ENCODE measurements around the gene RSRC1.
"Not testable (repeated sequence)": the region's sequence is repeated elsewhere in the genome, so short reads cannot be mapped to it uniquely, and the experiment has no call there.

RSRC1 gene

DNA sequence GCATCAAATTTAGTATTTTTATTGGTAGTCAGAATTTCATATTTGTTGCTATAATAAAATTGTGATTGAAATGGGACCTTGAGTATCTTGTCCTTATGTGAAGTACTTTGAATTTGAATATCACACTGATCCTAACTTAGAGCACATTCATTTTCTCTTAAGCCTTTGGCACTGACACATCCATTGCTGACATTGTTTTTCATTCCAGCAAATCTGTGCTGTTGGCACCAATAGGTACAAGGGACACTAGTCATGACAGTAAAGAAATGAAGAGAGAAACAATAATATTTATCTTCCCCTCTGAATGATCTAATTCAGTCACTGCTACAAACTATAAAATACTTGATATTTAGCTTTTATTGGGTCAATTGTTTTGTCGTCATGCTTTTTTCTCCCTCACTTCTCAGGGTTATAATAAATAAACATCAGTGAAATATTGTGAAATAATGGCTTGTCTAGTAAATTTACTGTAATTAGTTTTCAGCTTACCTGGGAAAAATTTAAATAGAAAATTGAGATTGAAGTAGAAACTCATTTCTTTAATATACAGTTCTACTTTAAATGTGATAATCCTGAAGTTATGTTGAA, 294.3 kb downstream of the RSRC1 start:
- DNase-seq (ENCODE audit: low spot score) = no peak

DNA sequence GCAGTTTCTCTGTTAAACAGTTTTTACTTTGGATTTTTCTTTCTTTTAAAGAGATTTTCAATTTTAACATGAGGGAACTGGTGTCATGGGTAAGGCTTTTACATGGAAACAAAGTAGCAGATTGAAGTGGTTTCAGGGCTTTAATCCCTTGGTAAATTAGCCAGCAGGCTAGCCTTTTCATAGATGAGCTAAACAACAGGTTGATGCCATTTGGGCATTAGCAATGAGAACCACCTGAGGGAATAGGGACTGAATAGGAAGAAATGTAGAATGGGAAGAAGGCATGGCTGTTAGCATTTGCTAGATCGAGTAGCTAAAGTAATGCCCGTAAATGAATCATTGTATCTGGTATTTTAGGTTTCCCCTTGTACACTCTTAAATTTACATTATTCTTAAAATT, 295.6 kb downstream of the RSRC1 start:
- no peak for DNase-seq (ENCODE audit: low spot score)

DNA sequence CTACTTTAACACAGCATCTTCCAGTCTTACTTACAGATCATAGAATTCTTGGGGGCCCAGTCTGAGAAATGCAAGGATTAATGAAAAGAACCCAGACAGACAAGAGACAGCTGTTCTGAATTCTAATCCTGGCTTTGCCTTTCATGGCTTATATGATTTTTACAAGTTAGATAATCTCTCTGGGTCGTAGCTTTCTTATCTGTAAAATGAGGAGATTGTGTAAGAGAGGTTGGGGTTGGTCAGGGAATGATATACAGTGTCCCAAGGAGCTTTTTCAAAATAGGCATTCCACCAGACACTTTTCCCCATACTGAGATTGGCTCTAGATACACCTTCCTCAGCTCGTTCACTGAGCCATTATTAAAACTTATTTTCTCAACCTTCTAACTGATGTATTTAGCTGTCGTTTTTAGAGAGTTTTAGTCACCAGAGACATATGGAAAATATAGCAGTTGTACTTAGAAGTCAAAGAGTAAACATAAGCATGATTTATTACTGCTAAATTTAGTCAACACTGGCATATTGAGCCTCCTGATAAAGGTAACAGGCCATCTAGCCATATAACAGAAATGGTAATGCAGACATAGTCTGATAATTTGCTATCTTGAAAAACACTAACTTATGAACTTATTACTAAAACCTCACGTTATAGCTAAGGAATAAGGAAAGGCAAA, 298.1 kb downstream of the RSRC1 start:
- DNase-seq (ENCODE audit: low spot score) = no peak

DNA sequence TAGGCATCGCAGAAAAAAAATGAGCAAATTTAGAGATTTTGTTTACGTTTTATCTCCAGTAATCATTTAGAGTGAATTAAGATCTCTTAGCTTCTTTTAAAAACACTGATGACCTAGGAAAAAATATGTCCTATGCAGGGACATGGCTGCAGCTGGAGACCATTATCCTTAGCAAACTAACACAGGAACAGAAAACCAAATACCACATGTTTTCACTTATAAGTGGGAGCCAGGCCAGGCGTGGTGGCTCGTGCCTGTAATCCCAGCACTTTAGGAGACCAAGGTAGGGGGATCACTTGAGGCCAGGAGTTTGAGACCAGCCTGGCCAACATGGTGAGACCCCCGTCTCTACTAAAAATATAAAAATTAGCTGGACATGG, 298.6 kb downstream of the RSRC1 start:
- DNase-seq (ENCODE audit: low spot score) = not testable (repeated sequence)

DNA sequence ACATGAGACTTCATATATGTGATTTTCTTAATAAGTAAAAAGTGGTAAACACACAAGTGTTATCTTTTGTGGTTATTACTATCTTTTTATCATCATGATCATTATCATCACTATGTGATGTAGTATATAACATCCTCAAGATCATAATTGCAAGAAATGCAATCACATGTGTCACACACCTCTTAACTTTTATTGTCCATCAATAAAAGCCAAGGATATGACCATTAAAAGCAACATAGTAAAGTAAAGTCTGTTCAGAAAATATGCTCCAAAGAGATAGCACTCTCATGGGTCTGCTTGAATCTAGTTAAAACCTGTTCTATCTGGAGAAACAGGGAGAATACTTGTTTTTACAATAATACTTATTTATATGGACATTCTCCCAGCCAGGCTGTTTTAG, 308.1 kb downstream of the RSRC1 start:
- DNase-seq (ENCODE audit: low spot score) = no peak

DNA sequence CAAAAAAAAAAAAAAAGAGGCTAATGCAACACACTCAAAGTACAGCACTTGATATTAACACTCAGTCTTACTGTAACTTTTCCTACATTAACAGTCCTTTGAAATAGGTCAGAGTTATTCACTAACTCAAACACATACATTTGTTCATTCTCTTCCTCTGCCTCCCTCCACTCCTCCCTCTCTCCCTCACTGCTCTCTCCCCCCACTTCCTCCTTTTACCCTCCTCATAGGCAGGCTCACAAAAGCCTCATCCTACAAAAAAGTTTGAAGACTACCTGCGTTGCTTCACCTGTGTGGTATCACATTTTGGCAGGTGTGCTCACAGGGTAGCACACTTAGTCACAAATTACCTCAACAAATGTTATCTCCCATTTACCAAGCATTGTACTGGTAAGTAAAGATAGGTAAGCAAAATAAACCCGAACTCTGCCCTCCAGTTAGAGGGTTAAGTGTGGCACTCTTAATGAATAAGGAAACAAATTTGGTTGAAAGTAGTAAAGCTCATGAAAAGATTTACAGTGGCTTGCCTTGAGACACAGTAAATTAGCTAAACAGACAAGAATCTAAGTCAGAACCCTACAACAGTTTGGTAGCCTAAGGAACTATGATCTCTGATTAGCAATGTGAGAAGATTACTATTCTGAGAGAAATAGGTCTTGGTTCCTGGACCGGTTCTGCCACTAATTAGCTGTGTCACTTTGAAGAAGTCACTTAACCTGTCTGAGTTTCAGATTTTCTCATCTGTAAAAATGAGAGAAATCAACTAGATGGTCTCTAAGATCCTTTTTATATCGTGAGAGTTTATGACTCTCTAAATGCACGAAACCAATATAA, 310.1 kb downstream of the RSRC1 start:
- no peak for DNase-seq (ENCODE audit: low spot score)

DNA sequence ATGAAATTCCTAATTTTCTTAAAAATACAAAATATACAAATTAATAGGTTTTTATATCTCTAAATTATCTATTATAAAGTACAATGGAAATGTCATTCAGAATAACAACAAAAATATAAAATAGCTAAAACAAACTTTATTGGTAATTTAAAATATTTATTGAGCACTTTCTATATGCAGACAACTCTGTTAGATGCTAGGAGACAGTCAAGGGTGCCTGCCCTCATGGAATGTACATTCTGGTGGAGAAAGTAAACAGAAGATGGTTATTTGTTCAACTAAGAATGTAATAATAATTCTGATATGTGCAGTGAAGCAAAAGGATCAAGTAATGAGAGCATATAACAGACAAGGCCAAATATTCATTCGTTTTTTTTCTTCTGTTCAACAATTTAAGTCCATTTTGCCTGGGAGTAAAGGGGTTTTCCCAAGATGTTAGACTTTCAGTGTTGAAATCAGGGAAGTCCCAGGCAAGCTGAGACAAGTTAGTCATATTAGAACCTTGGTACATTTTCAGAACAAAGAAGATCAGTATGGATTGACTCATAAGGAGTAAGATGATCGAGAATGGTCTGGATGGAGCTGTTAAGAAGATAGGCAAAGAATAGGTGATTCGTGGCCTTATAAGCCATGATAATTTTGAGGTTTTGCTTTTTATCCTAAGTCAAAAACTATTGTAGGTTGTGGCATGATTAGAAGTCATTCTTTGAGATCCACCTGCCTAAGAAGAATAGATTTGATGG, 310.9 kb downstream of the RSRC1 start:
- DNase-seq (ENCODE audit: low spot score) = no peak

DNA sequence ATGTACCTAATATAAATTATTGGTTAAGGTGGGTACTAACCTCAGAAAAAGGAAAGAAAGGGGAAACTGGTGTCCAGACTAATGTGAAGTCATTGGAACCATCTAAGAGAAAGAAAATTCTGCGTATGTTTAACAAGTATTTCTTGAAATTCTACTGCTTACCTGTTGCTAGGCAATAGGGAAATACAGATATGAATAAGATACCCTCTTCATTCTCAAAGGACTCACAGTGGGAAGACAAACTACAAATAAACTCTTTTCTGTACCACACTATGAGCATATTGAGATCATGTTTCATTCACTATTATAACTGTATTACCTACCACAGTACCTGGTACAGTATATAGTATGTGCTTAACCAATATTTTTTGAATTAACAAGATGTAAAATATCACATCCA, 320.6 kb downstream of the RSRC1 start:
- peak; percentile 11 for DNase-seq (ENCODE audit: low spot score)

DNA sequence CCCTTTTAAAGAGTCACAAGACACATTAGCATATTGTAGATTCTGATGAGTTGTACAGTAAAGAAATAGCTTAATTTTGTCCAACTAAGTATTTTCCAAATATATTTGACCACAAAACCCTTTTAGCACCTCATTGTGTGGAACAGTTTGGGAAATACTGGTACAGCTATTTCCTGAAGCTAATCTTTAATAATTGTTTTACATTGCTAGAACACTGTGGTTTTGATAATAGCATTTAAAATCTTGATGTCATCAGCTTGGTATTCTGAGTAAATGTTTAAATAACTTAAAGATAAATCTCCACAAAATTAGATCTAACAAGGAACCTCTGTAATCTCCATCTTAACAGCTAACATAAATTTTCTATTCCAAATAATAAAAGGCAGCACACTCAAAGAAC, 321.1 kb downstream of the RSRC1 start:
- no peak for DNase-seq (ENCODE audit: low spot score)

DNA sequence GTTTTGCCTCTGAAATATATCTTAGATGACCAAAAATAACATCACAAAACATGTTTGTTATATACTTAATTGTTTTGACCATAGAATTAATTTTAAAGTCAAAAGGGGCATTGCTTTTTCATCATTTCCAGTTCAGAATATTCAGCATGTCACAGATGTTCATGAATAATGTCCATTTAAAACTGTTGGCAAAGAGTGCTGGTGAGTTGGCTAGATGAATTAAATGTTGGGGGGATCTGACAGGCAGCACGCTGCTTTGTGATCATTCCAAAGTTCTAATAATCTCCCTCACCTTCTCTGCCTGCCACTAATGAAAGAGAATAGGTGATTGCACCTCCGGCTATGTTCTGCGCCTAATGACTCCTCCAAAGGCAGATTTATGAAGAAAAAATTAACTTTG, 321.9 kb downstream of the RSRC1 start:
- DNase-seq (ENCODE audit: low spot score) = no peak

DNA sequence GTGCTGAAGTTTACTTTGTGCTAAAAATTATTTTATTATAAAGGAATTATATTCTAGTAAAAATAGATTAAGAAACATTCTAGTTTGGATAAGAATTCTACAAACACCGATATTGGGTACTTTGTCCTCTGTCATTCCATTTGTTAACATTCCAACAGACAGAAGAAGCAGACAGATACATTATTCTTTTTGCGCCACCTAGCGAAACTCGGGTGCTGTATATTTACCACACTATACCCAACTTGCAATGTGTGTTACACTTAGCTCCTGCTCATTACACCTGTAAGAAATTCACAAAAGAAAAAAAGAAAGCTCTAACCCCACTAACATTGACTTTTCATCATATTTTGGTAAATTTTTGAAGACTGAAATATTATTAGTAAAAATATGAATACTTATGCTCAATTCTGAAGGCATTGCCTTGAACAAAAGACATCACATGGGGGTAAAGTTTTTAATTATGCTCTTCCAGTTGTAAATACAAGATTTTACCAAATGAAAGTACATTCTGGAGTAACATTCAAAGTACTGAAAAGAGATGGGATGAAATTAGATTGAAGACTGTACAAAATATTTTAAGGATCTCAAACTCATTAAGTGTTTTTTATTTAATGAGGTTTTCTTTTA, 324.6 kb downstream of the RSRC1 start:
- DNase-seq (ENCODE audit: low spot score) = peak; percentile 43

DNA sequence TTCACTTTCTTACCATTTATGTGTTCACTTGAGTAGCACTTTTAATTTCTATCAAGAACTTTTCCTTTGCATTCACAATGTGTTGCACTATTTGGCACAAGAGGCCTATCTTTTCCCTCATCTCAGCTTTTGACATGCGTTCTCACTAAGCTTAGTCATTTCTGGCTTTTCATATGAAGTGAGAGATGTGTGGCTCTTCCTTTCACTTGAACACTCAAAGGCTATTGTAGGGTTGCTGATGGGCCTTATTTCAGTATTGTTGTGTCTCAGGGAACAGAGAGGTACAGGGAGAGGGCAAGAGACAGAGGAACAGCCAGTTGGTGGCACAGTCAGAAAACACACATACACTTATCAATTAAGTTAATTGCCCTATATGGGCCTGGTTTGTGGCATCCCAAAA, 333.7 kb downstream of the RSRC1 start:
- DNase-seq (ENCODE audit: low spot score) = no peak

DNA sequence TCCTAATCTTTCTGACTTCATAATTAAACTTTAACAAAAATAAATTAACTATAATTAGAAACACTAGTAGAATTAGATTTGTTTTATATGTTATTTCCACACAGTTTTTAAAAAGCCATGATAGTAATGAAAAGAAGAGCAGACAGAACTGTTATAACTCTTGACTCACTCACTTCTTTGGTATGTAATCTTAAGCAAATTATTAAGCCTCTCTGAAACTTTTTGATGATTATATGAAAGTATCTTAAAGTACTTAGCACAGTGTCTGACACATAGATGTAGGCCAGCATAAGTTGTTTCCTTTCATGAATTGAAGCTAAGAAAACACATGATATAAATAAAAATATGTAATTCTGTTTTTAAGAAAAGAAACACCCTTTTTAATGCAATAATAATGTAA, 337.5 kb downstream of the RSRC1 start:
- DNase-seq (ENCODE audit: low spot score) = no peak

DNA sequence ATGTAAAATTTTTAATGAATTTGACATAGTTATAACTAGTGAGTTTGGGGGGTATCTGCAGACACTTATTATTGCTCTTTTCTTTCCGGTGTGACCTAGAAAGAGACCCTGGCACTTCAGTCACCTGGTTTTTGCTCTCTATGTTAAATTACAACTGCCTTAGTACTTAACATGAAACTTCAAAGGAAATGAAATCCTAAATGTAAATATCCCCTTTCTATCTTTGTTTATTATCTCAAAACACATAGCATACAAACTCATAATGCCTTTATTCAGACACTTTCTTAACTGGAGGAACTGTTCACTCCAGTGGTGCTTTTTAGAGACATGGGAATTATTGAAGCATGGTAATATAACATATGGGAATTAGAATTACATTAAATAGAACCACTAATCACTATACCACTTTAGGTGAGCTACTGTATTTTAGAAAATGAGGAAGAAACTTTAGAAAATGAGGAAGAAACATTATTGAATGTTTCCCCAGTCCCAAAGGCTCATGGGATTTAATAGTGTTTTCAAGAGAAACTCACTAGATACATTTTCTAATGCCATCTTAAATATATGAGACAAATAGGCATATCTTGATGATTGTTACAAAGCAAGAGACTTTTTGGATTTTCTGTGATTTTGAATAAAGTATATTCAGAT, 341.6 kb downstream of the RSRC1 start:
- DNase-seq (ENCODE audit: low spot score) = no peak

DNA sequence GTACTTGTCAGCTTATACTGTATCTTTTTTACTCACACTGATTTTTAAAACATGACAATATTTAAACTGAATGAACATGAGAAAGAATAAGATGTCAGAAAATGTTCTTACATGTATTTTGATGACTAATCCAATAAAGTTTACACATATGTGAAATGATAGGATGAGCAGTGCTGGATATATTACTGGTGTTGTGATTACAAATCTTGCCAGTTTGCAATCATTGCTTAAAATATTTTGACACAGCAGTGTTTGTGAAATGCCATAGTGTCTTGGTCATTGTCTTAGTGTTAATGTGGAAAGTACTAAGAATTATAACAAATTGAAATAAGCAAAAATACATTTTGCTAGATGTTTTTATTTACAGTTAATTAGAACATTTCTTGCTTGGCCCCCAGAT, 342.4 kb downstream of the RSRC1 start:
- no peak for DNase-seq (ENCODE audit: low spot score)

DNA sequence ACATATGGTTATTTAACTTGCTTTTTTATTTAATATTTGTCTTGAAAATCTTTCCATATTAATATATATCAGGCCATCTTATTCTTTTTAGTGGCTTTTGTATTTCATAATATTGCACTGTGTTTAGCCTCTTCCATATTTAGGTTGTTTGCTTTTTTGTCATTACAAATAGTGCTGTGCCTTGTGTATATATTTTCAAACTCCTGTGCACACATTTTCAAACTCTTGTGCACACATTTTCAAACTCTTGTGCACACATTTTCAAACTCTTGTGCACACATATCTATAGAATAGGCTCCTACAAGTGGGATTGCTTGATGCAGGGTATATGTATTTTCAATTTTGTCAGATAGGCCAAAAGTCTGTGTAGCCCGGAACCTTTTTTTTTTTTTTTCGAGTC, 343.1 kb downstream of the RSRC1 start:
- no peak for DNase-seq (ENCODE audit: low spot score)

DNA sequence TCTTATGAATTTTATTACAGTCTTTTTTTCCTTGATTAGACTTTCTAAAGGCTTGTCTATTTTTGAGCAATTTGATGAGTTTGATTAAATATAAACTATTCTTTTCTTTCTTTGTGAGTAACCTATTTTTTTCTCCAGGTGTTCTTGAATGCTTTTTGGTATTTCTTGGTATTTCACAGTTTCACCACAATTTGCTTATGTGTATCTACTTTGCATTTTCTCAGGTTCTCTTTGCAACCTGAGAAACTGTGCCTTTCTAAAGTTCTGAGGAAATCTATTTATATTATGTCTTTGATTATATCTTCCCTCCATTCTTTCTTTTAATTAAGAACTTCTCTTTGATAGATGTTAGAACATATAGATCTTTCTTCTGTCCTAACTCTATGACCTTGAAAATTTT, 344.0 kb downstream of the RSRC1 start:
- no peak for DNase-seq (ENCODE audit: low spot score)

DNA sequence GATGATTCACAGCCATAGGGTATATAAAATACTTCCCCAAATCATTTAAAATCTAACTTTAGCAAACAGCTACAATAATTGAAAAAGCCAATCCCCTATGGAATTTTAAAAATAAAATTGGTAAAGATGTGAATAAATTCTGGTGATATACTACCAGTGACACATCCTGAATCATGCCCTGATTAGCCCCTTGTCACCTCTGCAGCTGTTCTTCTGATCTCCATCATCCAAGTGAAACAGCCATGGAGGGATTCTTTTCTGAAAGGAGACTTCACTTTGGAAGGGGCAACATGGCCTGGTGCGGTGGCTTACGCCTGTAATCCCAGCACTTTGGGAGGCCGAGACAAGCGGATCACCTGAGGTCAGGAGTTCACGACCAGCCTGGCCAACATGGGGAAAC, 345.5 kb downstream of the RSRC1 start:
- DNase-seq (ENCODE audit: low spot score) = no peak

DNA sequence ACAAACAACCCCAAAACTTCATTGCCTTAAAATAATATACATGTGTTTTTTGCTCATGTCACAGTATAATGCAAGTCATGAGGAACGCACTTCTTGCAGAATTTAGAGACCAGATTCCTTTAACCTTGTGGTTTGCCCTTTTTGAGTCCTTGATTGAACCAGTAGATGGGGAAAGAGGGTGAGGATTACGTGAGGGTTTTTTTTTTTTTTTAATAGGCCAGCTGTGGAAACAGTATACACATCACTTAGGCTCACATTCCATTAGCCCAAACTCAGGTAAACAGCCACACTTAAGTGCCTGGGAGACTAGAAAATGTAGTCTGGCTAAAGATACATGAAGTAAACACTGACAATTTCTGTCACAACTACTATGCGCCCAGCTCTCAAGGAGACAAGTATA, 346.2 kb downstream of the RSRC1 start:
- no peak for DNase-seq (ENCODE audit: low spot score)

DNA sequence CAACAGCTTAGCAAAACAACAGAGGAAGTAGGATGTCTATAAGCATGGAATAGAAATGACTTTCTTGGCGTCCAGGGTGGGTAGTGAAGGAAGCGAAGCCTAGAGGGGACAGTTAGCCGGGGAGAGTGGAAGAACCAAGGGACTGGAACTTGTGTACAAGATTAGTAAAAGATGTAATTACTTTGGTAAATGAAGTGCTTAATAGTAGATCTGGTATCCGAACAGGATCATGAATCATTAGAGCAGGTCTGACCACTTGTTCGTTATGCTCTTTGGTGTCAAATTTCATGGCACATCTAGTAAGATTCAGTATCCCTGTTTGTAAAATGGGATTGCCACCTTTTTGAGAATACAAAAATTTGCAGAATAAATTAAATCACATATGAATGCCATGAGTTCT, 348.6 kb downstream of the RSRC1 start:
- no peak for DNase-seq (ENCODE audit: low spot score)

DNA sequence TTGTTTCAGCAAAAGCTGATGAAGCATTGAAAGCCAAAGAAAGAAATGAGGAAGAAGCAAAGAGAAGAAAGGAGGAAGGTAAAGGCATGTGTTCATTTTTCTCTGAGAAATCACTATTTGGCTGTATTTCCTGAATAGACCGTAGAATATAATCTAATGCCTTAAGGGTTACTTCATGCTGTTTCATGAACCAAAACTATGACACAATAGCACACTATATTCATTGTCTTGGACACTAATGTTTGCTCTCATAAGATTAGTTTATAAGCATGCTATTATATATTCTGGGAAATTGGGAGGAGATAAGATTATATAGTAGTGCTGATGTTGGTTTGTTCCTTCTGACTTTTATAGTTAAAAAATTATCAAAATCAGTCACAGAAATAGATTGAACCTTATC, 351.0 kb downstream of the RSRC1 start:
- DNase-seq (ENCODE audit: low spot score) = peak; percentile 23

DNA sequence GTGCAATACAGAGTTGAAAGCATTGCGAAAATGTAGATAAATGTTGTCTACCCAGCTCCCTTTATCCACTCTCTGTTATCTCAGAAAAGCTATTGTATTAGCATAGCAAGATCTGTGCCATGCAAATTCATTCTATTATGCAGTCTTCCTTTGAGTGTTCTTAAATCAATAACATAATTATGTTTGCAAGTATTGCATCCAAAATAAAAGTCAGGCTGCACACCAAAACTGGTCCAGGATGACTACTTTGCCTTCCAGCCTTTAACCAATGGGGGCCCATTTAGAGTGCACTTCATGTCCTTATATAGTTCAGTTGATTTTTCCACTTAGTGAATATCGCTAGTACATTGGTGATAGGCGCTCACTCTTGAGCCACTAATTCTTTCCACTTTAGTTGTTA, 353.7 kb downstream of the RSRC1 start:
- no peak for DNase-seq (ENCODE audit: low spot score)
